BLaER1 treated with 17β-estradiol and CSF1 and Interleukin-3, amounts not matched to agents 10 nM and 100 nM (cell line): ENCODE measurements around the gene SLC27A1.
A peak's percentile ranks its signal among the peaks of the same experiment; 100 is the strongest.

Experiments used
- H3K27ac ChIP-seq, 11 experiments: shearing (Covaris generic); formaldehyde crosslinking; 2 replicates each; pipeline ENCODE4 v1.8.1; 2022
- H3K27me3 ChIP-seq, 11 experiments: shearing (Covaris generic); formaldehyde crosslinking; 2 replicates each; pipeline ENCODE4 v1.8.1; 2022
- H3K36me3 ChIP-seq, 11 experiments: shearing (Covaris generic); formaldehyde crosslinking; 2 replicates each; pipeline ENCODE4 v1.8.1; 2022
- H3K4me1 ChIP-seq, 10 experiments: shearing (Covaris generic); formaldehyde crosslinking; 2 replicates each; pipeline ENCODE4 v1.8.1; 2022
- H3K4me2 ChIP-seq, 11 experiments: shearing (Covaris generic); formaldehyde crosslinking; 2 replicates each; pipeline ENCODE4 v1.8.1; 2022
- H3K4me3 ChIP-seq, 10 experiments: shearing (Covaris generic); formaldehyde crosslinking; 2 replicates each; pipeline ENCODE4 v1.8.1; 2022
- H3K9ac ChIP-seq, 11 experiments: shearing (Covaris generic); formaldehyde crosslinking; 2 replicates each; pipeline ENCODE4 v1.8.1; 2022
- H3K9me3 ChIP-seq, 11 experiments: shearing (Covaris generic); formaldehyde crosslinking; replicated peaks in 1 of 11; 2 replicates each; pipeline ENCODE4 v1.8.1; 2022
- H4K20me1 ChIP-seq, 11 experiments: shearing (Covaris generic); formaldehyde crosslinking; 2 replicates each; pipeline ENCODE4 v1.8.1; 2022
- Cebpa-rat ChIP-seq, 11 experiments: shearing (Covaris generic); IDR thresholded peaks; 2 replicates each; pipeline ENCODE4 v1.8.1; 2022

SLC27A1 gene

GRCh38 chr19:17470068-17470841, at the start of gene SLC27A1:
SLC27A1 (plus strand) TSS chr19:17470524; CDS start chr19:17470541, 17 bp downstream.
- peak within 1 kb of the TSS; percentile 75 to 89 (median 86) for H3K9ac ChIP-seq

GRCh38 chr19:17421942-17422341, 48.4 kb upstream of the SLC27A1 start:
- H3K36me3 ChIP-seq, result peaks cover 0 to 22% (median 15%) of the 10 kb centered on the region in 11 experiments; a peak in 17 of 22 replicates
- no peaks in the 10 kb centered on the region for H3K9me3 ChIP-seq
- H3K9ac ChIP-seq, result no peak overlapping the region
- no peak for TF ChIP-seq Cebpa-rat (IDR thresholded peaks at IDR 0.05)
- H3K4me1 ChIP-seq, result peaks cover 30 to 46% (median 37%) of the 10 kb centered on the region in 10 experiments
- H3K4me3 ChIP-seq, result no peak overlapping the region
- H3K27ac ChIP-seq, result no peak overlapping the region
- no peaks in the 10 kb centered on the region for H4K20me1 ChIP-seq
- H3K4me2 ChIP-seq, result no peak overlapping the region
- H3K27me3 ChIP-seq, result no peaks in the 10 kb centered on the region

More at GRCh38 chr19:17470068-17470841, at the start of gene SLC27A1:
- H3K4me1 ChIP-seq, result peaks cover 61 to 84% (median 77%) of the 10 kb centered on the region in 10 experiments
- peak within 1 kb of the TSS; percentile 66 to 92 (median 78) for H3K4me3 ChIP-seq
- H3K4me2 ChIP-seq, result peak within 1 kb of the TSS; percentile 92 to 99 (median 98)
- no peak for TF ChIP-seq Cebpa-rat (IDR thresholded peaks at IDR 0.05)
- no peaks in the 10 kb centered on the region for H3K27me3 ChIP-seq
- H3K36me3 ChIP-seq, result no peaks in the 10 kb centered on the region; a peak in 1 of 22 replicates
- H3K27ac ChIP-seq, result peak within 1 kb of the TSS; percentile 74 to 86 (median 79); a peak in 21 of 22 replicates
- H4K20me1 ChIP-seq, result peaks cover 0 to 9% (median 0%) of the 10 kb centered on the region in 11 experiments; a peak in 5 of 22 replicates
- no peaks in the 10 kb centered on the region for H3K9me3 ChIP-seq

GRCh38 chr19:17423429-17424208, 46.7 kb upstream of the SLC27A1 start:
- no peaks in the 10 kb centered on the region for H4K20me1 ChIP-seq
- H3K4me2 ChIP-seq, result 0 out of 22 replicates have a peak overlapping the region, but pooled peaks of 1 of the 11 experiments have one; percentile 67
- peaks cover 0 to 22% (median 15%) of the 10 kb centered on the region in 11 experiments; a peak in 17 of 22 replicates for H3K36me3 ChIP-seq
- no peaks in the 10 kb centered on the region for H3K9me3 ChIP-seq
- peaks cover 18 to 44% (median 36%) of the 10 kb centered on the region in 10 experiments for H3K4me1 ChIP-seq
- peak overlapping the region in 1 of 11 experiments; percentile 15; a peak in 2 of 22 replicates for H3K9ac ChIP-seq
- no peak overlapping the region for H3K27ac ChIP-seq
- no peak overlapping the region for H3K4me3 ChIP-seq
- no peak for TF ChIP-seq Cebpa-rat (IDR thresholded peaks at IDR 0.05)
- H3K27me3 ChIP-seq, result no peaks in the 10 kb centered on the region

DNA sequence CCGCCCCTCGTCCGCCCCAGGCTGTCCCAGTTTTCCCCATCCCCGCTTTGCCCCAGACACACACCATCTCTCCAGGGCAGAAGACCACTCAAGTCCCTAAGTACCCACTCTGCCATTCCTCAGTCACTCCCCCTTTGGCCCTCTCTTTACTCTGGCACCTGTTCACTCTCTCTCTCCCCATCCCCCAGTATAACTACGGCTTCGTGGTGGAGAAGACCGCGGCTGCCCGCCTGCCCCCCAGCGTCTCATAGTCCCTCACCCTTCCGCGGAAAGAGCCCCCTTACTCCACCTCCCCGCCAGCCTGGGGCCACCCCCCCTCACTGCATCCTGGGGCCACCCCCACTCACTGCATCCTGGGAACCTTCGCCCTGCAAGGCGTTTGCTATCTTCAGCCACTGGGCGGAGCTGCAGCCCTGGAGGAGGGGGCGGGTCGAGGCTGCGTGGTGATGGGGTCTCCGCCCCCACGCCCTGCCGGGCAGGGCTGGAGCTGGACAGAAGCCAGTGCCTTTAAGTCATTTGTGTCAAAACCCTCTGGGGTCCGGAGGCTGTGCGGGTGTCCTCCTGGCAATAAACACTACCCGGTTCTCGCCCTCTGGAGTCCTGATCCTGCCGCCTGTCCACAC, 45.5 kb upstream of the SLC27A1 start:
- no peaks in the 10 kb centered on the region for H3K9me3 ChIP-seq
- no peak for TF ChIP-seq Cebpa-rat (IDR thresholded peaks at IDR 0.05)
- H3K27me3 ChIP-seq, result no peaks in the 10 kb centered on the region
- peaks cover 12 to 47% (median 39%) of the 10 kb centered on the region in 10 experiments; a peak in 18 of 20 replicates for H3K4me1 ChIP-seq
- peaks cover 0 to 22% (median 15%) of the 10 kb centered on the region in 11 experiments; a peak in 17 of 22 replicates for H3K36me3 ChIP-seq
- peak overlapping the region; percentile 12 to 67 (median 56); a peak in 21 of 22 replicates for H3K4me2 ChIP-seq
- H4K20me1 ChIP-seq, result no peaks in the 10 kb centered on the region
- no peak overlapping the region for H3K4me3 ChIP-seq
- peak overlapping the region in 1 of 11 experiments; percentile 34; a peak in 1 of 22 replicates for H3K27ac ChIP-seq
- H3K9ac ChIP-seq, result peak overlapping the region in 5 of 11 experiments; percentile 9 to 35 (median 13); a peak in 3 of 22 replicates

DNA sequence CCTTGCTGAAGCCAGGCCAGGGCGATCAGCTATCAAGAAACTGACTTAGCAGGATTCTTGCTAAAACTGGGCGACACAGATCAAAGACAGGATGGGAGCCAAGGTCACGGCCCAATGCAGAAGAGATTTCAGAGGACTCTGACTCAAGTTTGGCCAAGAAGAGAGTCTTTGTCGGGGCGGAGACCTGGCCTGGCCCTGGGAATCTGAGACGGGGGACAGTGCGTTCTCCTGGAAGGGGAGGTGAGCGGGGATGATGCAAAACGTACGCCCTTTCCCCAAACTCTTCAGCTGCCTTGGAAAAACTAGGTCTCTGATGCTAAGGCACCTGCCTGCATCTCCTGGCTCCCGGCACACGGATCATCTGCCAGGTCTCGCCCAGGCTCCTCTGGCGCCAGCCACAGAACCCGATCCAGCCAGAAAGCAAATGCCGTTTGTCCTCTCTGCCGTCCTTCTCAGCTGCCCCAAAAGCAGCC, 40.6 kb upstream of the SLC27A1 start:
- Histone ChIP-seq H3K9me3 (no peaks in the 10 kb centered on the region), H3K27ac (no peak overlapping the region), H3K27me3 (no peaks in the 10 kb centered on the region), H3K4me3 (no peak overlapping the region), H3K36me3 (no peaks in the 10 kb centered on the region), H4K20me1 (no peaks in the 10 kb centered on the region), H3K4me1 (peaks cover 1 to 36% (median 26%) of the 10 kb centered on the region in 10 experiments; a peak in 19 of 20 replicates), H3K9ac (peak overlapping the region in 2 of 11 experiments; percentile 3 to 27; a peak in 2 of 22 replicates), H3K4me2 (peak overlapping the region in 9 of 11 experiments; percentile 1 to 45 (median 21); a peak in 10 of 22 replicates)
- TF ChIP-seq Cebpa-rat (IDR thresholded peaks at IDR 0.05), result no peak

- Histone ChIP-seq H3K36me3 (peaks cover 8 to 14% (median 13%) of the 10 kb centered on the region in 11 experiments; a peak in 19 of 22 replicates), H3K4me1 (peaks cover 0 to 29% (median 19%) of the 10 kb centered on the region in 10 experiments; a peak in 15 of 20 replicates), H3K27me3 (no peaks in the 10 kb centered on the region), H3K9ac (no peak overlapping the region), H3K4me3 (no peak overlapping the region), H3K27ac (no peak overlapping the region), H3K4me2 (peak overlapping the region in 5 of 11 experiments; percentile 2 to 33 (median 12); a peak in 2 of 22 replicates), H3K9me3 (peaks cover 0 to 7% (median 0%) of the 10 kb centered on the region in 11 experiments; a peak in 3 of 22 replicates), H4K20me1 (no peaks in the 10 kb centered on the region)
- no peak for TF ChIP-seq Cebpa-rat (IDR thresholded peaks at IDR 0.05)
Observed at GRCh38 chr19:17431417-17431816, 38.9 kb upstream of the SLC27A1 start.

- no peak for TF ChIP-seq Cebpa-rat (IDR thresholded peaks at IDR 0.05)
- Histone ChIP-seq H4K20me1 (no peaks in the 10 kb centered on the region), H3K36me3 (peaks cover 10 to 18% (median 16%) of the 10 kb centered on the region in 11 experiments; a peak in 19 of 22 replicates), H3K4me1 (peaks cover 0 to 11% (median 8%) of the 10 kb centered on the region in 10 experiments; a peak in 8 of 20 replicates), H3K27ac (no peak overlapping the region), H3K4me3 (no peak overlapping the region), H3K27me3 (no peaks in the 10 kb centered on the region), H3K9ac (no peak overlapping the region), H3K4me2 (no peak overlapping the region), H3K9me3 (peaks cover 0 to 7% (median 0%) of the 10 kb centered on the region in 11 experiments; a peak in 3 of 22 replicates)
Observed at GRCh38 chr19:17435218-17435617, 35.1 kb upstream of the SLC27A1 start.
